ENCODE data around the gene ABRACL.

- TF ChIP-seq, protein P1, sequence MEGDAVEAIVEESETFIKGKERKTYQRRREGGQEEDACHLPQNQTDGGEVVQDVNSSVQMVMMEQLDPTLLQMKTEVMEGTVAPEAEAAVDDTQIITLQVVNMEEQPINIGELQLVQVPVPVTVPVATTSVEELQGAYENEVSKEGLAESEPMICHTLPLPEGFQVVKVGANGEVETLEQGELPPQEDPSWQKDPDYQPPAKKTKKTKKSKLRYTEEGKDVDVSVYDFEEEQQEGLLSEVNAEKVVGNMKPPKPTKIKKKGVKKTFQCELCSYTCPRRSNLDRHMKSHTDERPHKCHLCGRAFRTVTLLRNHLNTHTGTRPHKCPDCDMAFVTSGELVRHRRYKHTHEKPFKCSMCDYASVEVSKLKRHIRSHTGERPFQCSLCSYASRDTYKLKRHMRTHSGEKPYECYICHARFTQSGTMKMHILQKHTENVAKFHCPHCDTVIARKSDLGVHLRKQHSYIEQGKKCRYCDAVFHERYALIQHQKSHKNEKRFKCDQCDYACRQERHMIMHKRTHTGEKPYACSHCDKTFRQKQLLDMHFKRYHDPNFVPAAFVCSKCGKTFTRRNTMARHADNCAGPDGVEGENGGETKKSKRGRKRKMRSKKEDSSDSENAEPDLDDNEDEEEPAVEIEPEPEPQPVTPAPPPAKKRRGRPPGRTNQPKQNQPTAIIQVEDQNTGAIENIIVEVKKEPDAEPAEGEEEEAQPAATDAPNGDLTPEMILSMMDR (IDR thresholded peaks at IDR 0.05), result no peak
- no peak for TF ChIP-seq EZH2 (IDR thresholded peaks at IDR 0.05; ENCODE audit: borderline replicate concordance, insufficient read depth, low read depth, low read length, poor library complexity, severe bottlenecking)
These were observed 1.9 kb downstream of the ABRACL start for GRCh38 chr6:139030228-139030963.
